Hepatocyte (in vitro differentiated cells): ENCODE results near the gene PDILT. TPM values are rescaled to one million over a fixed set of nuclear protein-coding genes. Genes with fewer than 3 reads are reported as not detected.

Experiments
- DNase-seq: peaks from one replicate; pipeline ENCODE4 v3.0.0-alpha.2; 2016; ENCODE audit warnings: low spot score
- H2AFZ ChIP-seq: fragments of 200-600 bp; sonication (generic); 2 replicates; pipeline ENCODE4 v1.6.0; 2016; ENCODE audit warnings: antibody characterized with exemption, mild to moderate bottlenecking
- H3K27ac ChIP-seq: fragments of 200-600 bp; sonication (generic); 2 replicates; pipeline ENCODE4 v1.5.1; 2016; ENCODE audit warnings: mild to moderate bottlenecking
- H3K27me3 ChIP-seq: fragments of 200-600 bp; sonication (generic); 2 replicates; pipeline ENCODE4 v1.6.1; 2016
- H3K36me3 ChIP-seq: fragments of 200-600 bp; sonication (generic); replicated peaks from 2 replicates; pipeline ENCODE4 v1.5.1; 2016; ENCODE audit warnings: low read depth; ENCODE audit not compliant: insufficient read depth
- H3K4me1 ChIP-seq: fragments of 200-600 bp; sonication (generic); 2 replicates; pipeline ENCODE4 v1.5.1; 2016; ENCODE audit warnings: mild to moderate bottlenecking, moderate library complexity; ENCODE audit not compliant: insufficient read depth
- H3K4me2 ChIP-seq: fragments of 200-600 bp; sonication (generic); 2 replicates; pipeline ENCODE4 v1.6.0; 2016
- H3K4me3 ChIP-seq: fragments of 200-600 bp; sonication (generic); 2 replicates; pipeline ENCODE4 v1.5.1; 2016; ENCODE audit warnings: mild to moderate bottlenecking
- H3K79me2 ChIP-seq: fragments of 200-600 bp; sonication (generic); 2 replicates; pipeline ENCODE4 v1.6.0; 2017; ENCODE audit warnings: mild to moderate bottlenecking
- H3K9me2 ChIP-seq: fragments of 200-600 bp; sonication (generic); replicated peaks from 2 replicates; pipeline ENCODE4 v1.6.0; 2017; ENCODE audit warnings: mild to moderate bottlenecking; ENCODE audit not compliant: insufficient read depth
- H3K9me3 ChIP-seq: fragments of 200-600 bp; sonication (generic); 2 replicates; pipeline ENCODE4 v1.5.1; 2016; ENCODE audit warnings: low read depth, mild to moderate bottlenecking
- H4K20me1 ChIP-seq: fragments of 200-600 bp; sonication (generic); 2 replicates; pipeline ENCODE4 v1.6.0; 2016; ENCODE audit warnings: mild to moderate bottlenecking; ENCODE audit not compliant: insufficient read depth, poor library complexity, severe bottlenecking
- EZH2 ChIP-seq: fragments of 200-600 bp; sonication (generic); IDR thresholded peaks from 2 replicates; pipeline ENCODE4 v1.6.1; 2016; ENCODE audit warnings: antibody characterized with exemption, mild to moderate bottlenecking, borderline replicate concordance
- EZH2phosphoT487 ChIP-seq: fragments of 200-600 bp; sonication (generic); IDR thresholded peaks from one replicate; pipeline ENCODE4 v1.6.1; 2018; ENCODE audit warnings: antibody characterized with exemption, mild to moderate bottlenecking, low read depth, moderate library complexity; ENCODE audit not compliant: unreplicated experiment, severe bottlenecking
- WGBS: methylation state at CpG from one replicate; pipeline ENCODE4 v1.1.6; 2016; ENCODE audit warnings: low lambda C conversion rate; ENCODE audit errors: missing lambda C conversion rate; 5-methylcytosine and 5-hydroxymethylcytosine counted together
- polyA plus RNA-seq: library from polyadenylated mRNA; unstranded; fragments of >200 nt; fragmentation: Nextera tagmentation; extraction: Ambion mirVana; gene quantifications from 2 replicates; pipeline ENCODE4 v1.2.1, GENCODE V29; 2016
- total RNA-seq: library from RNA; depleted of rRNA; stranded (reverse); fragments of >200 nt; gene quantifications from 2 replicates; pipeline ENCODE4 v1.2.3, GENCODE V29; 2014
- TF ChIP-seq, protein P1 (sequence below): fragments of 200-600 bp; sonication (generic); IDR thresholded peaks from 2 replicates; pipeline ENCODE4 v1.5.1; 2016; ENCODE audit warnings: antibody characterized with exemption, mild to moderate bottlenecking; ENCODE audit not compliant: poor library complexity

Gene PDILT
- total and polyA plus RNA-seq, 2 experiments from 2014 or later, result not detected

DNA sequence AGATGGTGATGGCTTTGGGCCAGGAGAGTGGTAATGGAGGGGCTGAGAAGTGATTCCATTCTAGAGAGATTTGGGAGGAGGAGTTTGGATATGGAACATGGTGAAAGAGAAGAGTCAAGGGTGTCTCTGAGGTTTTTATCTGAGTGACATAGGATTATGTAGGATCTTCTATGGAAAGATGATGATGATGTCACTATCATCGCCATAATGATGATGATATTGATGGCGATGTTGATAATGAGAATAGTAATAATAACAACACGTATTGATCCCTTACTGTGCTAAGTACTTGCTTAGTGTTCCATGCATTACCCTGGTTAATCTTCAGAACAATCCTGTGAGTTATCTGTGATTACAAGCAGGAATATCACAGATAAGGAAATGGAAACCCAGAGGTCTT, 16.6 kb downstream of the PDILT start:
- Histone ChIP-seq H3K4me2 (no peak overlapping the region), H3K27ac (no peak overlapping the region), H3K4me3 (no peak overlapping the region), H4K20me1 (no peaks in the 10 kb centered on the region), H3K4me1 (no peaks in the 10 kb centered on the region), H2AFZ (no peak overlapping the region), H3K27me3 (no peaks in the 10 kb centered on the region), H3K9me2 (no peaks in the 10 kb centered on the region), H3K79me2 (no peaks in the 10 kb centered on the region), H3K9me3 (no peaks in the 10 kb centered on the region), H3K36me3 (no peaks in the 10 kb centered on the region)
- no peak for DNase-seq
- TF ChIP-seq, protein P1, sequence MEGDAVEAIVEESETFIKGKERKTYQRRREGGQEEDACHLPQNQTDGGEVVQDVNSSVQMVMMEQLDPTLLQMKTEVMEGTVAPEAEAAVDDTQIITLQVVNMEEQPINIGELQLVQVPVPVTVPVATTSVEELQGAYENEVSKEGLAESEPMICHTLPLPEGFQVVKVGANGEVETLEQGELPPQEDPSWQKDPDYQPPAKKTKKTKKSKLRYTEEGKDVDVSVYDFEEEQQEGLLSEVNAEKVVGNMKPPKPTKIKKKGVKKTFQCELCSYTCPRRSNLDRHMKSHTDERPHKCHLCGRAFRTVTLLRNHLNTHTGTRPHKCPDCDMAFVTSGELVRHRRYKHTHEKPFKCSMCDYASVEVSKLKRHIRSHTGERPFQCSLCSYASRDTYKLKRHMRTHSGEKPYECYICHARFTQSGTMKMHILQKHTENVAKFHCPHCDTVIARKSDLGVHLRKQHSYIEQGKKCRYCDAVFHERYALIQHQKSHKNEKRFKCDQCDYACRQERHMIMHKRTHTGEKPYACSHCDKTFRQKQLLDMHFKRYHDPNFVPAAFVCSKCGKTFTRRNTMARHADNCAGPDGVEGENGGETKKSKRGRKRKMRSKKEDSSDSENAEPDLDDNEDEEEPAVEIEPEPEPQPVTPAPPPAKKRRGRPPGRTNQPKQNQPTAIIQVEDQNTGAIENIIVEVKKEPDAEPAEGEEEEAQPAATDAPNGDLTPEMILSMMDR, result no peak
- TF ChIP-seq EZH2phosphoT487 (no peak), EZH2 (no peak)
- 87% methylated on average over 3 of the region's 3 CpGs for WGBS

DNA sequence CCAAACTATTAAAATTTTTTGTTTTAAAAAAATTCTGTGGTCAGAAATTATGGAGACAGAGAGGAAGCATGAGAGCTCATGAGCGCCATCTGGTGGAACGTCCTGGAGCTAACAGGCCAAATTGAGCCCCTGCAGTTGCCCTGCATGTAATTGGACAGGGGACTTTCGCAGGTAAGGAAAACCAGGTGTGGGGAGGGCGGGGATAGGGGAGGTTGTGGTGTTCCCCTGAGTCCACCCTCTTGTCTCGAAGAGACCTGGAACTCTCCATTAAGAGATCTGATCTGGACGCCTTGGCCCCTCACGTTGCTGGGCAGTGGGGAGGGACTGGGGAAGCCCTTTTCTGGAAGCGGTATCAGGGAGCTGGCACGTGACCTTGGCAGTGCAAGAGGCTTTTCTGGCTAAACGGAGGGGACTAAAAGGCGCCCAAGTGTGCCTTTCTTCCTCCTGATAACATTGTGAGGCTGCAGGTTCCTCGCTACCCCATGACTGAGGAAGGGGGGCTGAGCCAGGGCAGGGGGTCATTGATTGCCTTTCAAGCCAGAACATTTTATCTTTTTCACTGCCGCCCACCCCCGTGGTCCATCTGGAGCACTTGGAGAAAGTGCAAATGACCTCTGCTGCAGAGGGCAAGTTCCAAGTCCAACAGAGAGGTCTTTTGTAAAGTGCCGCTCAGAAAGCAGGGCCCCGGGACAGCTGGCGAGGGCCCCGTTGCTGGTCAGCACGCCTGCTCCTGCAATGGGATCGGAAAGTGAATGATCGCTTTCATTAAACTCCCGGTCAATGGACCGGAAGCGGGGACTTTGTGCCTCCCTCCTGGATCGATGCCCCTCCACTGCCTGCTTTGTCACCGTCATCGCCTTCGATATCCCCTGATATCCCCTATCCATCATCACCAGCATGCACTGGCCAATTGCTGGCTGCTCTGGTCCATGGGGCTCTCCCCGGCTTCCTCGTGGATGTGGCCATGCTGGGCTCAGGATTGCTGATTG, 18.4 kb downstream of the PDILT start:
- no peaks in the 10 kb centered on the region for H3K27me3 ChIP-seq
- H3K4me1 ChIP-seq, result no peaks in the 10 kb centered on the region
- WGBS, result 40% methylated on average over 29 of the region's 30 CpGs
- no peak overlapping the region for H2AFZ ChIP-seq
- peak overlapping the region; percentile 70 for H3K4me2 ChIP-seq
- no peak for TF ChIP-seq EZH2phosphoT487
- TF ChIP-seq, protein P1, result peak; percentile 89
- H3K9me2 ChIP-seq, result no peaks in the 10 kb centered on the region
- no peaks in the 10 kb centered on the region for H4K20me1 ChIP-seq
- H3K79me2 ChIP-seq, result no peaks in the 10 kb centered on the region
- no peaks in the 10 kb centered on the region for H3K9me3 ChIP-seq
- H3K4me3 ChIP-seq, result no peak overlapping the region
- no peaks in the 10 kb centered on the region for H3K36me3 ChIP-seq
- H3K27ac ChIP-seq, result no peak overlapping the region
- DNase-seq, result peak; percentile 78

DNA sequence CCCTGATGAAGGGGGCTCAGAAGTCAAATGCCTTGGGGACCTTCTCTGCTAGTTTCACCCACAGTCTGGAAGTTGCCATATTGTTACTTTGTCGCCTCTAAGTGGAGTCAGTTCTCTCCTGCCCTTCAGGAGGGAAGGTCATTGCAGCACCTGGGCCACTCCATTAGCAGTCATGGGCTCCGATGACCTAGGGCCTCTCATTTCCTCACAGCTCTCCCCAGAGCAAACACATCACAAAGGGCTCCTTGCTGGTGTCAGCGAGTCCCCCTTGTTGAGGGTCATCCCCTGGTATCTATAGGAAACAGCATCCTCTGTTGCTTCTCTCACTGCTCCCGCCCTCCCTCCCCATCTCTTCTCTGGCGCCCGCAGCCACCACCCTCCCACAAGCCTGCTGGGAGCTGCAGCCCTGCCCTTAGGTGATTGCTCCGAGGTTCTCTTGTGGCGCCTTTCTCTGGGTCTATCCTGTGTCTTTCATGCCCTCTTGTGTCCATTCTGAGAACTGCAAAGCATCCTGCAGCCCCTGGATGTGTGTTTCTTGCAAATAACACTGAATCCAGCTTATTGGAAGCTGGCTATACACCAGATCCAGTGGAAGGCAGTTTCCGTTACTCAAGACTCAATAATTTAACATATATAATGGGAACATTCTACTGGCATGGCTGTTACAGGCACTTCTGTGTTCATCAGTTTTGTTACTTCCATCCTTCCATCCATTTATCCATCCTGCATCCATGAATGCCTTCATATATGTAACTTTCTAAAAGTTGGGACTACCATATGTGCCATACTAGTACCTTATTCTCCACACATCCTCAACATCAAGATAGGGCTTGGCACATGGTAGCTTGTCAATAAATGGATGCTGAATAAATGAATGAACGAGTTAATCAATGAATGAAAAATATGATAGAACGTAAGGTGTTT, 21.2 kb downstream of the PDILT start:
- Histone ChIP-seq H3K4me1 (no peaks in the 10 kb centered on the region), H3K79me2 (no peaks in the 10 kb centered on the region), H2AFZ (no peak overlapping the region), H3K36me3 (no peaks in the 10 kb centered on the region), H3K9me3 (no peaks in the 10 kb centered on the region), H3K4me3 (no peak overlapping the region), H3K27me3 (no peaks in the 10 kb centered on the region), H3K9me2 (no peaks in the 10 kb centered on the region), H4K20me1 (no peaks in the 10 kb centered on the region), H3K27ac (no peak overlapping the region), H3K4me2 (no peak overlapping the region)
- DNase-seq, result peak; percentile 89
- TF ChIP-seq EZH2phosphoT487, result no peak
- TF ChIP-seq EZH2, result no peak
- TF ChIP-seq, protein P1, result peak; percentile 88
- 40% methylated on average over 8 of the region's 11 CpGs for WGBS
